Right lobe of liver (tissue), 4 donors: ENCODE results near the gene C1orf53.
"Not testable (repeated sequence)": the region's sequence is repeated elsewhere in the genome, so short reads cannot be mapped to it uniquely, and the experiment has no call there.

ENCODE experiments used
- CTCF ChIP-seq, 4 donors: fragments of 200-600 bp in 3 of 4; fragments of 450-650 bp in 1 of 4; IDR thresholded peaks; one replicate each; pipeline versions ENCODE4 v1.5.1 to v1.8.0; 2016 to 2022; ENCODE audit warnings: antibody characterized with exemption in 4 of 4, mild to moderate bottlenecking in 2 of 4
- POLR2A ChIP-seq: fragments of 450-650 bp; IDR thresholded peaks from one replicate; pipeline ENCODE4 v1.6.1; 2017; ENCODE audit warnings: antibody characterized with exemption, mild to moderate bottlenecking
- donor health status: DM: no; HTN: no; CAD: no.
- donor health status: DM: no; HTN: no; CAD: no.
- donor health status: DM: no; HTN: yes; CAD: no.

GRCh38 chr1:197882241-197882640 is 20.2 kb upstream of the C1orf53 start:
- not testable (repeated sequence) for TF ChIP-seq CTCF (IDR thresholded peaks at IDR 0.05); POLR2A
